A549 (cell line): Measurements from ENCODE around the gene MAML3. TPM values are rescaled to one million over a fixed set of nuclear protein-coding genes. Genes with fewer than 3 reads are reported as not detected.

Source experiments
- ATAC-seq, 2 experiments: fragments of 200-7000 bp in 1 of 2; fragments of >200 bp in 1 of 2; cut with Nextera tagmentation in 1 of 2; cut with Tn5 transposase in 1 of 2; 3 replicates each; pipeline versions ENCODE4 v1.8.0 to v1.9.1; 2018 to 2020; ENCODE audit warnings: mild to moderate bottlenecking in 1 of 2, moderate library complexity in 1 of 2
- CTCF ChIA-PET: fragments of 300-600 bp; sonication (Branson Sonifier 250); formaldehyde crosslinking; extraction: SDS; loops from one replicate; lab custom pipeline; 2021; ENCODE audit warnings: antibody characterized with exemption, inconsistent platforms; lab: Yijun Ruan, JAX
- POLR2A ChIA-PET: fragments of 350-600 bp; formaldehyde crosslinking; extraction: SDS; loops from one replicate; lab custom pipeline; 2021; ENCODE audit warnings: antibody characterized with exemption, inconsistent platforms; lab: Yijun Ruan, JAX
- DNase-seq, 2 experiments: peaks; one replicate each; pipeline versions ENCODE4 v3.0.0 to v3.0.0-alpha.2; 2011 to 2016; ENCODE audit warnings: low read depth in 1 of 2, low spot score in 1 of 2
- FAIRE-seq: peaks from 2 replicates; lab custom pipeline; 2011; peaks lifted over from hg19 to GRCh38; lab: Jason Lieb, UNC
- H3K27ac ChIP-seq, 2 experiments: fragments of >200 bp; sonication (Bioruptor Twin); formaldehyde crosslinking; 3 replicates each; pipeline ENCODE4 v1.5.1; 2016 to 2017
- H3K4me1 ChIP-seq: fragments of >200 bp; sonication (Bioruptor Twin); formaldehyde crosslinking; 3 replicates; pipeline ENCODE4 v1.6.1; 2016
- H3K4me2 ChIP-seq: fragments of >200 bp; sonication (Bioruptor Twin); formaldehyde crosslinking; 3 replicates; pipeline ENCODE4 v1.6.1; 2016
- H3K4me3 ChIP-seq: fragments of >200 bp; sonication (Bioruptor Twin); formaldehyde crosslinking; 3 replicates; pipeline ENCODE4 v1.5.1; 2016
- H3K9me3 ChIP-seq: fragments of >200 bp; sonication (Bioruptor Twin); formaldehyde crosslinking; 3 replicates; pipeline ENCODE4 v1.6.1; 2016
- CBX2 ChIP-seq: fragments of 200-600 bp; sonication (generic); IDR thresholded peaks from 2 replicates; pipeline ENCODE4 v1.6.1; 2016; ENCODE audit warnings: low read depth, mild to moderate bottlenecking, borderline replicate concordance
- CBX8 ChIP-seq: fragments of 200-600 bp; sonication (generic); IDR thresholded peaks from 2 replicates; pipeline ENCODE4 v1.6.1; 2016
- CEBPB ChIP-seq, 2 experiments: fragments of >200 bp in 1 of 2; sonication (Bioruptor Twin) in 1 of 2; formaldehyde crosslinking in 1 of 2; IDR thresholded peaks; 2 replicates each; pipeline ENCODE4 v1.6.1; 2012 to 2016
- CHD2 ChIP-seq: fragments of 150-350 bp; IDR thresholded peaks from 2 replicates; pipeline ENCODE4 v1.6.1; 2014; ENCODE audit warnings: low read length; ENCODE audit not compliant: partially characterized antibody
- FOSL2 ChIP-seq, 2 experiments: fragments of 450-650 bp in 1 of 2; fragments of >200 bp in 1 of 2; sonication (Bioruptor Twin) in 1 of 2; formaldehyde crosslinking; IDR thresholded peaks; 2 replicates each; pipeline versions ENCODE4 v1.5.0 to v1.6.1; 2016 to 2020; ENCODE audit warnings: mild to moderate bottlenecking in 1 of 2, moderate library complexity in 1 of 2
- GATA3 ChIP-seq: IDR thresholded peaks from 2 replicates; pipeline ENCODE4 v1.6.1; 2012; ENCODE audit warnings: borderline replicate concordance
- HDAC2 ChIP-seq: fragments of 200-600 bp; sonication (generic); IDR thresholded peaks from 2 replicates; pipeline ENCODE4 v1.6.1; 2016
- KDM5A ChIP-seq: fragments of 200-600 bp; sonication (generic); IDR thresholded peaks from 2 replicates; pipeline ENCODE4 v1.6.1; 2016; ENCODE audit warnings: antibody characterized with exemption, mild to moderate bottlenecking
- MYC ChIP-seq: IDR thresholded peaks from 2 replicates; pipeline ENCODE4 v1.6.1; 2012; ENCODE audit warnings: mild to moderate bottlenecking, inconsistent platforms, low read length, improper control_type of control experiment, borderline replicate concordance
- NFE2L2 ChIP-seq: fragments of 150-350 bp; conservative IDR thresholded peaks from 2 replicates; pipeline ENCODE4 v1.6.1; 2014; ENCODE audit warnings: low read length
- PBX3 ChIP-seq: IDR thresholded peaks from 2 replicates; pipeline ENCODE4 v1.6.1; 2012
- PHF8 ChIP-seq: fragments of 200-600 bp; sonication (generic); IDR thresholded peaks from 2 replicates; pipeline ENCODE4 v1.6.1; 2016; ENCODE audit warnings: low read depth, mild to moderate bottlenecking, antibody characterized with exemption, moderate library complexity, borderline replicate concordance
- POLR2AphosphoS2 ChIP-seq: conservative IDR thresholded peaks from 2 replicates; pipeline ENCODE4 v1.6.1; 2012; ENCODE audit warnings: low read length, improper control_type of control experiment, inconsistent platforms
- RAD21 ChIP-seq, 2 experiments: fragments of >200 bp in 1 of 2; sonication (Bioruptor Twin) in 1 of 2; formaldehyde crosslinking in 1 of 2; IDR thresholded peaks in 1 of 2; conservative IDR thresholded peaks in 1 of 2; 2 replicates in 1 of 2; 3 replicates in 1 of 2; pipeline ENCODE4 v1.6.1; 2012 to 2018; ENCODE audit warnings: inconsistent platforms in 1 of 2
- REST ChIP-seq: fragments of 200-600 bp; sonication (generic); IDR thresholded peaks from 2 replicates; pipeline ENCODE4 v1.6.1; 2016; ENCODE audit warnings: antibody characterized with exemption, mild to moderate bottlenecking, moderate library complexity
- RFX5 ChIP-seq: fragments of 450-650 bp; IDR thresholded peaks from 2 replicates; pipeline ENCODE4 v1.7.1; 2014; ENCODE audit warnings: antibody characterized with exemption, mild to moderate bottlenecking, moderate library complexity
- RNF2 ChIP-seq: fragments of 200-600 bp; sonication (generic); IDR thresholded peaks from 2 replicates; pipeline ENCODE4 v1.6.1; 2016; ENCODE audit warnings: low read depth, mild to moderate bottlenecking, antibody characterized with exemption, moderate library complexity, borderline replicate concordance
- SMC3 ChIP-seq: fragments of >200 bp; sonication (Bioruptor Twin); formaldehyde crosslinking; IDR thresholded peaks from 3 replicates; pipeline ENCODE4 v1.6.1; 2018; ENCODE audit warnings: inconsistent platforms
- SREBF2 ChIP-seq: fragments of 450-650 bp; IDR thresholded peaks from 2 replicates; pipeline ENCODE4 v1.6.1; 2014; ENCODE audit warnings: mild to moderate bottlenecking, moderate library complexity
- TFCP2L1 ChIP-seq: fragments of 250-450 bp; sonication (Bioruptor Pico); IDR thresholded peaks from 2 replicates; pipeline ENCODE4 v1.5.0; 2021; ENCODE audit warnings: mild to moderate bottlenecking
- TP53 ChIP-seq: fragments of 250-450 bp; sonication (Bioruptor Pico); IDR thresholded peaks from 2 replicates; pipeline ENCODE4 v1.5.0; 2021; ENCODE audit warnings: mild to moderate bottlenecking, moderate library complexity
- USF2 ChIP-seq: fragments of 450-650 bp; IDR thresholded peaks from 2 replicates; pipeline ENCODE4 v1.6.1; 2014; ENCODE audit warnings: antibody characterized with exemption
- ZFP36 ChIP-seq: fragments of 450-650 bp; IDR thresholded peaks from 2 replicates; pipeline ENCODE4 v1.6.1; 2014; ENCODE audit warnings: borderline replicate concordance; ENCODE audit not compliant: partially characterized antibody
- ZNF302 ChIP-seq: fragments of 250-450 bp; sonication (Bioruptor Pico); IDR thresholded peaks from 2 replicates; pipeline ENCODE4 v1.9.0; 2021; ENCODE audit warnings: inconsistent platforms, mild to moderate bottlenecking, moderate library complexity
- WGBS: methylation state at CpG from one replicate; pipeline ENCODE4 v1.1.6; 2017; ENCODE audit errors: missing lambda C conversion rate; 5-methylcytosine and 5-hydroxymethylcytosine counted together
- polyA plus RNA-seq, 4 experiments: library from polyadenylated mRNA; depleted of rRNA in 3 of 4; stranded (reverse); fragments of >200 nt; fragmentation: RNase III in 1 of 4; extraction: RNeasy Plus Mini Kit Qiagen cat#74134 plus additional on column Dnase treatment in 1 of 4; gene quantifications; 2 replicates in 3 of 4; 3 replicates in 1 of 4; pipeline ENCODE4 v1.2.3, GENCODE V29; 2011 to 2017
- TF ChIP-seq, protein P1 (sequence below): IDR thresholded peaks from 2 replicates; pipeline ENCODE4 v1.6.1; 2012
- TF ChIP-seq, protein P2 (sequence below): fragments of 150-350 bp; IDR thresholded peaks from 2 replicates; pipeline ENCODE4 v1.6.1; 2014; ENCODE audit warnings: low read depth, mild to moderate bottlenecking, low read length

MAML3 gene
- polyA plus RNA-seq, 2 of the 4 experiments (the other 2 are of a cell fraction) = 9.0 to 22.2 TPM

GRCh38 chr4:140066031-140066930 lies 87.7 kb downstream of the MAML3 start:
- 61% methylated on average over 3 of the region's 3 CpGs for WGBS
- CTCF ChIA-PET = interaction anchor here (0.9 to 1.0 kb wide), 2 partner anchors 14 to 186 kb away, joined by 3 to 5 read pairs; no protein-coding TSS in a partner anchor

GRCh38 chr4:140065393-140065792 lies 88.6 kb downstream of the MAML3 start:
- FAIRE-seq (no peak), ATAC-seq (no peak), DNase-seq (no peak)
- no peaks in the 10 kb centered on the region for H3K9me3 ChIP-seq
- H3K4me1 ChIP-seq = peaks cover 95% of the 10 kb centered on the region
- WGBS = 36% methylated on average over 2 of the region's 2 CpGs
- POLR2A ChIA-PET = interaction anchor here (1.4 kb wide), 1 partner anchor 16 kb away, joined by 3 read pairs; no protein-coding TSS in a partner anchor
- CTCF ChIA-PET = interaction anchor here (0.9 to 1.5 kb wide), 3 partner anchors 13 to 187 kb away, joined by 3 to 5 read pairs (median 4); no protein-coding TSS in a partner anchor
- peak overlapping the region; percentile 65 for H3K4me2 ChIP-seq
- TF ChIP-seq PHF8 (no peak), KDM5A (no peak), CEBPB (IDR thresholded peaks at IDR 0.05) (no peak), SMC3 (no peak), PBX3 (no peak), SREBF2 (no peak), CBX2 (no peak), MYC (no peak), FOSL2 (IDR thresholded peaks at IDR 0.05) (no peak), FOSL2 (CRISPR knock-in tag; IDR thresholded peaks at IDR 0.05) (no peak), RAD21 (conservative IDR thresholded peaks at IDR 0.05 in 1 of 2, IDR thresholded peaks at IDR 0.05 in 1 of 2) (no peak), RNF2 (no peak), POLR2AphosphoS2 (no peak)
- H3K27ac ChIP-seq = peak overlapping the region; percentile 74 to 87
- H3K4me3 ChIP-seq = no peak overlapping the region

More at GRCh38 chr4:140066031-140066930, 87.7 kb downstream of the MAML3 start:
- H3K4me1 ChIP-seq = peaks cover 97% of the 10 kb centered on the region
- TF ChIP-seq FOSL2 (IDR thresholded peaks at IDR 0.05) (no peak), FOSL2 (CRISPR knock-in tag; IDR thresholded peaks at IDR 0.05) (no peak), TP53 (CRISPR knock-in tag) (no peak), TFCP2L1 (no peak), CHD2 (no peak), NFE2L2 (no peak), REST (no peak), CBX2 (no peak), ZNF302 (CRISPR knock-in tag) (no peak), POLR2AphosphoS2 (no peak), PHF8 (no peak), CEBPB (IDR thresholded peaks at IDR 0.05) (no peak), GATA3 (no peak), ZFP36 (no peak), RFX5 (no peak), HDAC2 (no peak), CBX8 (no peak), USF2 (no peak)
- TF ChIP-seq, protein P1, sequence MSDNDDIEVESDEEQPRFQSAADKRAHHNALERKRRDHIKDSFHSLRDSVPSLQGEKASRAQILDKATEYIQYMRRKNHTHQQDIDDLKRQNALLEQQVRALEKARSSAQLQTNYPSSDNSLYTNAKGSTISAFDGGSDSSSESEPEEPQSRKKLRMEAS = no peak
- TF ChIP-seq, protein P2, sequence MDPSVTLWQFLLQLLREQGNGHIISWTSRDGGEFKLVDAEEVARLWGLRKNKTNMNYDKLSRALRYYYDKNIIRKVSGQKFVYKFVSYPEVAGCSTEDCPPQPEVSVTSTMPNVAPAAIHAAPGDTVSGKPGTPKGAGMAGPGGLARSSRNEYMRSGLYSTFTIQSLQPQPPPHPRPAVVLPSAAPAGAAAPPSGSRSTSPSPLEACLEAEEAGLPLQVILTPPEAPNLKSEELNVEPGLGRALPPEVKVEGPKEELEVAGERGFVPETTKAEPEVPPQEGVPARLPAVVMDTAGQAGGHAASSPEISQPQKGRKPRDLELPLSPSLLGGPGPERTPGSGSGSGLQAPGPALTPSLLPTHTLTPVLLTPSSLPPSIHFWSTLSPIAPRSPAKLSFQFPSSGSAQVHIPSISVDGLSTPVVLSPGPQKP = no peak
- DNase-seq = no peak
- POLR2A ChIA-PET = no interaction called here
- H3K9me3 ChIP-seq = no peaks in the 10 kb centered on the region
- H3K4me3 ChIP-seq = no peak overlapping the region
- peak overlapping the region; percentile 65 for H3K4me2 ChIP-seq
- peak overlapping the region; percentile 74 to 87 for H3K27ac ChIP-seq
- ATAC-seq = peak in 1 of 2 experiments; percentile 32; a peak in 1 of 6 replicates
- FAIRE-seq = no peak
